Endodermal cell (in vitro differentiated cells): ENCODE measurements around the gene PPP1R16B. TPM values are rescaled to one million over a fixed set of nuclear protein-coding genes. Genes with fewer than 3 reads are reported as not detected.

ENCODE experiments used
- DNase-seq: peaks from one replicate; pipeline ENCODE4 v3.0.0-alpha.2; 2017
- H3K27ac ChIP-seq: 2 replicates; pipeline ENCODE4 v1.5.1; 2013; ENCODE audit warnings: mild to moderate bottlenecking, low read depth, low read length, moderate library complexity
- H3K27me3 ChIP-seq: 2 replicates; pipeline ENCODE4 v1.6.1; 2013; ENCODE audit warnings: mild to moderate bottlenecking, low read length, moderate library complexity; ENCODE audit not compliant: insufficient read depth, control insufficient read depth, poor library complexity, severe bottlenecking
- H3K36me3 ChIP-seq: 2 replicates; pipeline ENCODE4 v1.7.0; 2013; ENCODE audit warnings: mild to moderate bottlenecking, low read length, moderate library complexity; ENCODE audit not compliant: control insufficient read depth, insufficient read depth
- H3K4me1 ChIP-seq: one replicate; pipeline ENCODE4 v1.7.0; 2013; ENCODE audit warnings: low read length; ENCODE audit not compliant: control insufficient read depth, insufficient read depth
- H3K4me3 ChIP-seq: 2 replicates; pipeline ENCODE4 v1.5.1; 2013; ENCODE audit warnings: mild to moderate bottlenecking, low read length, moderate library complexity
- H3K9ac ChIP-seq: 2 replicates; pipeline ENCODE4 v1.6.1; 2013; ENCODE audit warnings: mild to moderate bottlenecking, low read length, moderate library complexity; ENCODE audit not compliant: poor library complexity, severe bottlenecking; ENCODE audit errors: extremely low read depth
- H3K9me3 ChIP-seq: 2 replicates; pipeline ENCODE4 v1.6.1; 2013; ENCODE audit warnings: mild to moderate bottlenecking, low read length, moderate library complexity; ENCODE audit not compliant: control insufficient read depth
- H3K27ac Mint-ChIP-seq: 2 replicates; pipeline ENCODE4 v1.8.0; 2020; ENCODE audit warnings: mixed read lengths
- H3K27me3 Mint-ChIP-seq: 2 replicates; pipeline ENCODE4 v1.8.0; 2021; ENCODE audit warnings: mild to moderate bottlenecking, mixed read lengths; ENCODE audit not compliant: insufficient read depth
- H3K36me3 Mint-ChIP-seq: 2 replicates; pipeline ENCODE4 v1.8.0; 2020; ENCODE audit warnings: low read depth, mixed read lengths
- H3K4me1 Mint-ChIP-seq: 2 replicates; pipeline ENCODE4 v1.8.0; 2020; ENCODE audit warnings: mixed read lengths
- H3K4me3 Mint-ChIP-seq: 2 replicates; pipeline ENCODE4 v1.8.0; 2020; ENCODE audit warnings: mild to moderate bottlenecking, moderate library complexity, mixed read lengths
- H3K9me3 Mint-ChIP-seq: 2 replicates; pipeline ENCODE4 v1.8.0; 2020; ENCODE audit warnings: mild to moderate bottlenecking, mixed read lengths
- WGBS, 2 experiments: methylation state at CpG; one replicate each; pipeline versions ENCODE4 v1.1.5 to v1.1.7; 2013; ENCODE audit warnings: missing lambda C conversion rate in 2 of 2, mixed read lengths in 1 of 2; ENCODE audit not compliant: insufficient coverage in 1 of 2, insufficient read length in 1 of 2; 5-methylcytosine and 5-hydroxymethylcytosine counted together
- total RNA-seq, 2 donors: library from RNA; stranded (reverse); fragmentation: NEBNext Ultra II Directional in 1 of 2; extraction: Animal tissue kit (Norgen Biotek cat#: 25700) in 1 of 2; gene quantifications; 2 replicates in 1 of 2; 3 replicates in 1 of 2; pipeline ENCODE4 v1.2.1, GENCODE V29; 2021
- TF ChIP-seq, protein P1 (sequence below): fragments of 200-600 bp; sonication (generic); conservative IDR thresholded peaks from 2 replicates; pipeline ENCODE4 v1.5.0; 2021; ENCODE audit warnings: antibody characterized with exemption, mild to moderate bottlenecking

Gene PPP1R16B
- total RNA-seq, 2 donors from 2014 or later, result 6.7 to 15.3 TPM

DNA sequence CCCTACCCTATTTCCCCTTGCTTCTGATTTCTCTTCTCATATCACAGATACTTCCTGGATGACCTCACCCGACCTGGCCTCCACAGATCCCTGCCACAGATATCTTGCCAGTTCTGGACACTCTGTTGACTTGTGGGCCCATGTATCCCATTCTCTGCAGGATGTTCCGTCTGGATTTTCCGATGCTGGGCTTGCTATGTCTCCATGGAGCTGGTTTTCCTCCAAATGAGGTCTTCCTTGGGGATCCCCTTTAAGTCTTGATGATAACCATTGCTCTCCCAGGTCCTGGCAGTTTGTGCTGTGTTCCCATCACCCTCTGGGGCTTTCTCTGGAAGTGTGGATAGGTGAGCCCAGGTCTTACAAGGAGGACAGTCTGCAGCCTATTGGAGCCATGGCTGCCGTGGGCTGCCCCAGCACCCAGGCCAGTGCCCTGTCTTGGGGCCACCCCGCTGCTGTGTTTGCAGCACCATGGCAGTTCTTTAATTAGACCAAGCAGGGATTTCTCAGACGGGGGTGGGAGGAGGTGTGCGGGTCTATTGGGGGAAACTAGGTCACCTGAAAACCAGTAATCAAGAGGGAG, 23.9 kb downstream of the PPP1R16B start:
- Histone ChIP-seq H3K4me1 (peaks cover 4% of the 10 kb centered on the region), H3K4me3 (no peak overlapping the region), H3K27me3 (no peaks in the 10 kb centered on the region), H3K27ac (no peak overlapping the region), H3K36me3 (peaks cover 12% of the 10 kb centered on the region), H3K9ac (no peak overlapping the region), H3K9me3 (no peaks in the 10 kb centered on the region)
- H3K27me3 Mint-ChIP-seq, result no peaks in the 10 kb centered on the region
- no peaks in the 10 kb centered on the region for H3K9me3 Mint-ChIP-seq
- peaks cover 20% of the 10 kb centered on the region for H3K4me1 Mint-ChIP-seq
- DNase-seq, result peak; percentile 31
- H3K27ac Mint-ChIP-seq, result peak overlapping the region; percentile 23
- WGBS, 2 experiments, result 93 to 94% methylated on average over 6 to 7 of the region's 7 CpGs
- no peak overlapping the region for H3K4me3 Mint-ChIP-seq
- H3K36me3 Mint-ChIP-seq, result peaks cover 12% of the 10 kb centered on the region
- TF ChIP-seq, protein P1, sequence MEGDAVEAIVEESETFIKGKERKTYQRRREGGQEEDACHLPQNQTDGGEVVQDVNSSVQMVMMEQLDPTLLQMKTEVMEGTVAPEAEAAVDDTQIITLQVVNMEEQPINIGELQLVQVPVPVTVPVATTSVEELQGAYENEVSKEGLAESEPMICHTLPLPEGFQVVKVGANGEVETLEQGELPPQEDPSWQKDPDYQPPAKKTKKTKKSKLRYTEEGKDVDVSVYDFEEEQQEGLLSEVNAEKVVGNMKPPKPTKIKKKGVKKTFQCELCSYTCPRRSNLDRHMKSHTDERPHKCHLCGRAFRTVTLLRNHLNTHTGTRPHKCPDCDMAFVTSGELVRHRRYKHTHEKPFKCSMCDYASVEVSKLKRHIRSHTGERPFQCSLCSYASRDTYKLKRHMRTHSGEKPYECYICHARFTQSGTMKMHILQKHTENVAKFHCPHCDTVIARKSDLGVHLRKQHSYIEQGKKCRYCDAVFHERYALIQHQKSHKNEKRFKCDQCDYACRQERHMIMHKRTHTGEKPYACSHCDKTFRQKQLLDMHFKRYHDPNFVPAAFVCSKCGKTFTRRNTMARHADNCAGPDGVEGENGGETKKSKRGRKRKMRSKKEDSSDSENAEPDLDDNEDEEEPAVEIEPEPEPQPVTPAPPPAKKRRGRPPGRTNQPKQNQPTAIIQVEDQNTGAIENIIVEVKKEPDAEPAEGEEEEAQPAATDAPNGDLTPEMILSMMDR, result no peak

DNA sequence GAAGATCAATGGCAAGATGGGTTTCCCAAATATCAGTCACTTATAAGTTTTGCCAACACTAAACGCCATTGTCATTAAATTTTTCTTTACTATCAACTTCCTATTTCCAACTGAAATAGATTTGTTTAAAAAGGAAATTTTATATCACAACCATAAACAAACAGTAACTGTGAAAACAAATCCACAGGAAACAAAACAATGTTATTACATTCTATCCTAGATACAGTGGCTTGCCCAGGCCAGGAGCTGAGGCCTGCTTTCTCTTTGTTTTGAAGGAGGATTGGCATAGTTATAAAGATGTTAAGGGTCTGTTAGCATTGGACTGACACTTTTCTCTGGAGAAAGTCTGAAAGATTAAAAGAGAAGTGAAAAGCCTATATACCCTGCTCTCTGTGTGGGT, 24.9 kb downstream of the PPP1R16B start:
- 90 to 100% methylated on average over 1 of the region's 1 CpG for WGBS, 2 experiments
- no peaks in the 10 kb centered on the region for H3K9me3 Mint-ChIP-seq
- peaks cover 12% of the 10 kb centered on the region for H3K36me3 Mint-ChIP-seq
- H3K27ac ChIP-seq, result no peak overlapping the region
- no peaks in the 10 kb centered on the region for H3K27me3 Mint-ChIP-seq
- no peak overlapping the region for H3K27ac Mint-ChIP-seq
- no peaks in the 10 kb centered on the region for H3K27me3 ChIP-seq
- TF ChIP-seq, protein P1, result no peak
- H3K9ac ChIP-seq, result no peak overlapping the region
- H3K4me1 Mint-ChIP-seq, result peaks cover 13% of the 10 kb centered on the region
- peaks cover 12% of the 10 kb centered on the region for H3K36me3 ChIP-seq
- peaks cover 4% of the 10 kb centered on the region for H3K4me1 ChIP-seq
- no peaks in the 10 kb centered on the region for H3K9me3 ChIP-seq
- H3K4me3 Mint-ChIP-seq, result no peak overlapping the region
- DNase-seq, result no peak
- no peak overlapping the region for H3K4me3 ChIP-seq

DNA sequence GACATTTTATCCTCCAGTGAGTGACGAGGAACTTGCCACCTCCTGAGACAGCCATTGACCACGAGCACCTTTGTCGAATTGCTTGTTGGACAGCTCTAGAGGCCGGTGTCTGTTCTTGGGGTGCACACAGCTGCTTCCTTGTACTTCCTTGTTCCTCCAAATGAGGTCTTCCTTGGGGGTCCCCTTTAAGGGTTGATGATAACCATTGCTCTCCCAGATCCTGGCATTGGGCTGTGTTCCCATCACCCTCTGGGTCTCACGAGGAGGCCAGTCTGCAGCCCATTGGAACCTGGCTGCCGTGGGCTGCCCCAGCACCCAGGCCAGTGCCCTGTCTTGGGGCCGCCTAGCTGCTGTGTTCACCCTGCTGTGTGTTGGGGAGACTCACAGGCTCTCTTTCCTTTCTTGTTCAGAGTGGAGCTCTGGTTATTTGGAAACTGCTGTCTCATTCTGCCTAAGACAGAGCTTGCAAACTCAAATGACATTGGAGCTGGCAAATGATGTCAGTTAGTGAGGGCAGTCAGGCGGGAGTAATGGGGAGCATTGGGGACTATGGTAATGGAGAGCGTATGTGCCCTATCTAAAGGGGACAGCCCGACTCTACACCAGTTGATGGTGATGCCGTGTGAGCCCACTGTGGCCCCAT, 25.7 kb downstream of the PPP1R16B start:
- Mint-ChIP-seq H3K4me1 (peaks cover 5% of the 10 kb centered on the region), H3K27ac (no peak overlapping the region), H3K9me3 (no peaks in the 10 kb centered on the region), H3K4me3 (no peak overlapping the region), H3K27me3 (no peaks in the 10 kb centered on the region), H3K36me3 (peaks cover 12% of the 10 kb centered on the region)
- H3K27me3 ChIP-seq, result no peaks in the 10 kb centered on the region
- no peak overlapping the region for H3K9ac ChIP-seq
- H3K27ac ChIP-seq, result no peak overlapping the region
- 93 to 97% methylated on average over 10 to 11 of the region's 11 CpGs for WGBS, 2 experiments
- TF ChIP-seq, protein P1, result no peak
- H3K36me3 ChIP-seq, result peaks cover 12% of the 10 kb centered on the region
- H3K4me1 ChIP-seq, result peaks cover 4% of the 10 kb centered on the region
- no peaks in the 10 kb centered on the region for H3K9me3 ChIP-seq
- DNase-seq, result no peak
- H3K4me3 ChIP-seq, result no peak overlapping the region
